Neural cell (in vitro differentiated cells): ENCODE data around the gene TBKBP1. TPM values are rescaled to one million over a fixed set of nuclear protein-coding genes. Genes with fewer than 3 reads are reported as not detected.

ENCODE experiments used
- H2AFZ ChIP-seq: fragments of 200-600, 300-800 bp; sonication (generic), shearing (Covaris generic); 2 replicates; pipeline ENCODE4 v1.6.0; 2014; ENCODE audit warnings: low read depth, mild to moderate bottlenecking, antibody characterized with exemption, low read length, moderate library complexity
- H3F3A ChIP-seq: fragments of 200-600 bp; shearing (Covaris generic); 2 replicates; pipeline ENCODE4 v1.6.1; 2016; ENCODE audit warnings: mild to moderate bottlenecking, moderate library complexity, mixed read lengths, antibody characterized with exemption, low read length; ENCODE audit not compliant: insufficient read depth, poor library complexity, severe bottlenecking
- H3K27ac ChIP-seq: fragments of 200-600, 300-800 bp; sonication (generic), shearing (Covaris generic); 2 replicates; pipeline ENCODE4 v1.5.1; 2014; ENCODE audit warnings: mild to moderate bottlenecking, low read length, moderate library complexity
- H3K27me3 ChIP-seq: fragments of 300-800, 200-600 bp; sonication (generic), shearing (Covaris generic); 2 replicates; pipeline ENCODE4 v1.6.0; 2014; ENCODE audit warnings: mild to moderate bottlenecking, low read depth, low read length, moderate library complexity; ENCODE audit not compliant: insufficient read depth
- H3K36me3 ChIP-seq: fragments of 300-800, 200-600 bp; sonication (generic), shearing (Covaris generic); 2 replicates; pipeline ENCODE4 v1.5.1; 2014; ENCODE audit warnings: mild to moderate bottlenecking, antibody characterized with exemption, low read length, moderate library complexity; ENCODE audit not compliant: insufficient read depth
- H3K4me2 ChIP-seq: fragments of 300-800, 200-600 bp; sonication (generic), shearing (Covaris generic); 2 replicates; pipeline ENCODE4 v1.6.0; 2014; ENCODE audit warnings: mild to moderate bottlenecking, low read length
- H3K4me3 ChIP-seq: fragments of 300-800, 200-600 bp; sonication (generic), shearing (Covaris generic); 2 replicates; pipeline ENCODE4 v1.5.1; 2014; ENCODE audit warnings: mild to moderate bottlenecking, low read length, moderate library complexity
- H3K79me2 ChIP-seq: fragments of 200-600 bp; shearing (Covaris generic); replicated peaks from 2 replicates; pipeline ENCODE4 v1.6.0; 2014; ENCODE audit warnings: mild to moderate bottlenecking, low read length, moderate library complexity; ENCODE audit not compliant: insufficient read depth
- H3K9ac ChIP-seq: fragments of 300-800, 200-600 bp; sonication (generic), shearing (Covaris generic); 2 replicates; pipeline ENCODE4 v1.6.1; 2016; ENCODE audit warnings: mild to moderate bottlenecking, low read length, mixed read lengths
- H3K9me2 ChIP-seq: fragments of 200-600 bp; shearing (Covaris generic); 2 replicates; pipeline ENCODE4 v1.6.1; 2016; ENCODE audit warnings: mild to moderate bottlenecking, low read length, mixed read lengths; ENCODE audit not compliant: insufficient read depth
- H3K9me3 ChIP-seq: fragments of 200-600, 300-800 bp; sonication (generic), shearing (Covaris generic); 2 replicates; pipeline ENCODE4 v1.6.1; 2016; ENCODE audit warnings: mild to moderate bottlenecking, mixed run types, low read length, moderate library complexity, mixed read lengths
- H4K20me1 ChIP-seq: fragments of 200-600 bp; shearing (Covaris generic); 2 replicates; pipeline ENCODE4 v1.6.1; 2016; ENCODE audit warnings: mild to moderate bottlenecking, mixed run types; ENCODE audit not compliant: insufficient read depth
- CTCF ChIP-seq: fragments of 450-650 bp; IDR thresholded peaks from 2 replicates; pipeline ENCODE4 v1.5.1; 2014; ENCODE audit warnings: antibody characterized with exemption, mild to moderate bottlenecking, moderate library complexity; ENCODE audit not compliant: poor library complexity, severe bottlenecking
- EP300 ChIP-seq: fragments of 450-650 bp; conservative IDR thresholded peaks from 2 replicates; pipeline ENCODE4 v1.6.1; 2014; ENCODE audit warnings: antibody characterized with exemption, mild to moderate bottlenecking, moderate library complexity; ENCODE audit not compliant: poor library complexity, severe bottlenecking
- EZH2 ChIP-seq: fragments of 200-600, 300-800 bp; shearing (Covaris generic), sonication (generic); IDR thresholded peaks from 2 replicates; pipeline ENCODE4 v1.6.1; 2014; ENCODE audit warnings: antibody characterized with exemption, low read length, borderline replicate concordance, mild to moderate bottlenecking; ENCODE audit not compliant: insufficient read depth, poor library complexity, severe bottlenecking
- MXI1 ChIP-seq: fragments of 450-650 bp; conservative IDR thresholded peaks from 2 replicates; pipeline ENCODE4 v1.6.1; 2014; ENCODE audit warnings: antibody characterized with exemption, mild to moderate bottlenecking; ENCODE audit not compliant: poor library complexity, severe bottlenecking
- POLR2AphosphoS5 ChIP-seq: IDR thresholded peaks from 2 replicates; pipeline ENCODE4 v1.6.1; 2012
- RAD21 ChIP-seq: fragments of 450-650 bp; conservative IDR thresholded peaks from 2 replicates; pipeline ENCODE4 v1.6.1; 2014; ENCODE audit warnings: antibody characterized with exemption, mild to moderate bottlenecking, moderate library complexity
- REST ChIP-seq: IDR thresholded peaks from 2 replicates; pipeline ENCODE4 v1.6.1; 2012; ENCODE audit warnings: borderline replicate concordance
- SMC3 ChIP-seq: fragments of 450-650 bp; conservative IDR thresholded peaks from 2 replicates; pipeline ENCODE4 v1.6.1; 2014; ENCODE audit warnings: antibody characterized with exemption, mild to moderate bottlenecking, moderate library complexity; ENCODE audit not compliant: poor library complexity
- TAF1 ChIP-seq: IDR thresholded peaks from 2 replicates; pipeline ENCODE4 v1.6.1; 2012; ENCODE audit warnings: low read depth
- polyA plus RNA-seq: library from polyadenylated mRNA; depleted of rRNA; stranded (reverse); fragments of >200 nt; gene quantifications from 2 replicates; pipeline ENCODE4 v1.2.3, GENCODE V29; 2014

Gene TBKBP1
- polyA plus RNA-seq, 1 donor from 2014 or later: 25.4 TPM

GRCh38 chr17:47741109-47741792 lies 47.3 kb downstream of the TBKBP1 start:
- no peaks in the 10 kb centered on the region for H3K9me2 ChIP-seq
- peaks cover 13% of the 10 kb centered on the region for H3K27me3 ChIP-seq
- no peaks in the 10 kb centered on the region for H3K36me3 ChIP-seq
- H3K9ac ChIP-seq: no peak overlapping the region
- no peaks in the 10 kb centered on the region for H3F3A ChIP-seq
- H3K4me2 ChIP-seq: no peak overlapping the region
- no peaks in the 10 kb centered on the region for H4K20me1 ChIP-seq
- no peak overlapping the region for H2AFZ ChIP-seq
- no peaks in the 10 kb centered on the region for H3K9me3 ChIP-seq
- H3K4me3 ChIP-seq: no peak overlapping the region
- no peaks in the 10 kb centered on the region for H3K79me2 ChIP-seq
- TF ChIP-seq RAD21 (no peak), TAF1 (no peak), MXI1 (no peak), EP300 (no peak), CTCF (no peak), POLR2AphosphoS5 (no peak), SMC3 (no peak)
- H3K27ac ChIP-seq: no peak overlapping the region

GRCh38 chr17:47741793-47742145 lies 47.8 kb downstream of the TBKBP1 start:
- Histone ChIP-seq H4K20me1 (no peaks in the 10 kb centered on the region), H3K4me3 (no peak overlapping the region), H3K27ac (no peak overlapping the region), H3F3A (no peaks in the 10 kb centered on the region), H3K9me2 (no peaks in the 10 kb centered on the region), H3K4me2 (no peak overlapping the region), H3K79me2 (no peaks in the 10 kb centered on the region), H3K9me3 (no peaks in the 10 kb centered on the region), H2AFZ (no peak overlapping the region), H3K9ac (no peak overlapping the region), H3K27me3 (peaks cover 7% of the 10 kb centered on the region), H3K36me3 (no peaks in the 10 kb centered on the region)
- no peak for TF ChIP-seq EZH2
- TF ChIP-seq RAD21: no peak
- TF ChIP-seq TAF1: no peak
- no peak for TF ChIP-seq REST
- no peak for TF ChIP-seq POLR2AphosphoS5
- no peak for TF ChIP-seq EP300
- no peak for TF ChIP-seq MXI1
- no peak for TF ChIP-seq CTCF
- TF ChIP-seq SMC3: no peak
